RWPE2 (cell line): Measurements from ENCODE around the gene TENM4.

Experiments
- ATAC-seq: fragments of 200-7000 bp; cut with Tn5 transposase; 3 replicates; pipeline ENCODE4 v1.9.1; 2021; ENCODE audit warnings: low read depth
- DNase-seq: peaks from one replicate; pipeline ENCODE4 v3.0.0-alpha.2; 2020; ENCODE audit warnings: low spot score
- H3K27ac ChIP-seq: fragments of 450-650 bp; 2 replicates; pipeline ENCODE4 v1.5.1; 2017; ENCODE audit warnings: mild to moderate bottlenecking; ENCODE audit not compliant: poor library complexity, severe bottlenecking
- H3K27me3 ChIP-seq: fragments of 250-450 bp; sonication (Bioruptor Pico); 2 replicates; pipeline ENCODE4 v1.5.1; 2021; ENCODE audit warnings: mild to moderate bottlenecking, moderate library complexity; ENCODE audit not compliant: insufficient read depth, poor library complexity, severe bottlenecking
- H3K36me3 ChIP-seq: fragments of 250-450 bp; sonication (Bioruptor Pico); 2 replicates; pipeline ENCODE4 v1.5.1; 2020; ENCODE audit warnings: low read depth, mild to moderate bottlenecking, moderate library complexity
- H3K4me1 ChIP-seq: fragments of 250-450 bp; sonication (Bioruptor Pico); 2 replicates; pipeline ENCODE4 v1.5.1; 2021; ENCODE audit warnings: mild to moderate bottlenecking, moderate library complexity; ENCODE audit not compliant: insufficient read depth, poor library complexity, severe bottlenecking
- H3K4me3 ChIP-seq: fragments of 250-450 bp; sonication (Bioruptor Pico); 2 replicates; pipeline ENCODE4 v1.5.1; 2021; ENCODE audit warnings: mild to moderate bottlenecking, moderate library complexity; ENCODE audit not compliant: severe bottlenecking
- H3K9me3 ChIP-seq: fragments of 250-450 bp; sonication (Bioruptor Pico); 2 replicates; pipeline ENCODE4 v1.5.1; 2021; ENCODE audit warnings: mild to moderate bottlenecking, moderate library complexity; ENCODE audit not compliant: severe bottlenecking
- TF ChIP-seq, protein P1 (sequence below): fragments of 450-650 bp; IDR thresholded peaks from one replicate; pipeline ENCODE4 v1.5.1; 2017; ENCODE audit warnings: mild to moderate bottlenecking, moderate library complexity; ENCODE audit not compliant: poor library complexity, severe bottlenecking

Gene TENM4

DNA sequence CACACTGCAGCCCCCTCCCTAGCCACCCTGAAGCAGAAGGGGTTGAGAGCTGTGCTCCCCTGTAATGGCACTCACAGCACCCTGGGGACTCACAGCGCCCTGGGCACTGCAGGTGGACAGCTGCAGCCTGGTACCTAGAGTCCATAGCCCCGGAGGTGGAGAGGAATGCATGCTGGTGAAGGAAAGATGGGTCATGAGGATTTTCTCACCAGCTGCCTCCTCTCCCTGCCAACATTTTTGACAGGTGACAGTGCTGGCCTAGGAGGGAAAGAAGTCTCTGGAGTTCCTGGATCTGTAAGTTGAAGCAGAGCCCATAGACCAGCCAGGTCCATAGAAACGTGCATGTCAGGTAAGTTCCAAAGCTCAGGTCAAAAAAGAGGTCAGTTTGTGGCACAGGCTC is 330.5 kb downstream of the TENM4 start:
- ATAC-seq (no peak), DNase-seq (no peak)
- Histone ChIP-seq H3K9me3 (no peaks in the 10 kb centered on the region), H3K36me3 (no peaks in the 10 kb centered on the region), H3K4me3 (no peak overlapping the region), H3K4me1 (no peaks in the 10 kb centered on the region), H3K27me3 (no peaks in the 10 kb centered on the region), H3K27ac (no peak overlapping the region)
- TF ChIP-seq, protein P1, sequence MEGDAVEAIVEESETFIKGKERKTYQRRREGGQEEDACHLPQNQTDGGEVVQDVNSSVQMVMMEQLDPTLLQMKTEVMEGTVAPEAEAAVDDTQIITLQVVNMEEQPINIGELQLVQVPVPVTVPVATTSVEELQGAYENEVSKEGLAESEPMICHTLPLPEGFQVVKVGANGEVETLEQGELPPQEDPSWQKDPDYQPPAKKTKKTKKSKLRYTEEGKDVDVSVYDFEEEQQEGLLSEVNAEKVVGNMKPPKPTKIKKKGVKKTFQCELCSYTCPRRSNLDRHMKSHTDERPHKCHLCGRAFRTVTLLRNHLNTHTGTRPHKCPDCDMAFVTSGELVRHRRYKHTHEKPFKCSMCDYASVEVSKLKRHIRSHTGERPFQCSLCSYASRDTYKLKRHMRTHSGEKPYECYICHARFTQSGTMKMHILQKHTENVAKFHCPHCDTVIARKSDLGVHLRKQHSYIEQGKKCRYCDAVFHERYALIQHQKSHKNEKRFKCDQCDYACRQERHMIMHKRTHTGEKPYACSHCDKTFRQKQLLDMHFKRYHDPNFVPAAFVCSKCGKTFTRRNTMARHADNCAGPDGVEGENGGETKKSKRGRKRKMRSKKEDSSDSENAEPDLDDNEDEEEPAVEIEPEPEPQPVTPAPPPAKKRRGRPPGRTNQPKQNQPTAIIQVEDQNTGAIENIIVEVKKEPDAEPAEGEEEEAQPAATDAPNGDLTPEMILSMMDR = no peak

DNA sequence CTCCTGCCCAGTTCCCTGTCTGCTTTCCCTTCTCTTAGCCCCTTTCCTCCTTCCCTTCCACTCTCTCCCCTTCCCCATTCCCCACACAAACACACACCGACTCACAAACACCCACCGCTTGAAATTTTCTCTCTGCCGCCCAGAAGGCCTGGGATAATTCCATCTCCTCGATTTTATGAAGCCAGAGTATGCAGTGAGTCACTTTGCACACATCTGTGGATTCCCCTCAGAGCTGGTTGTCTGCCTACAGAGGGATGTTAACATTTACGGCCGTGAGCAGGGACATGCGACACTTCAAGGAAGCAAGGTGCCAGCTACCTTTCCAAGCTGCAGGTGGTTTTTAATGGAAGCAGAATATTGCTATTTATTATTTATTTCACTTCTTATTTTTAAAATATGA is 332.0 kb downstream of the TENM4 start:
- no peak overlapping the region for H3K27ac ChIP-seq
- TF ChIP-seq, protein P1 = no peak
- ATAC-seq = no peak
- no peaks in the 10 kb centered on the region for H3K4me1 ChIP-seq
- H3K36me3 ChIP-seq = no peaks in the 10 kb centered on the region
- H3K4me3 ChIP-seq = no peak overlapping the region
- no peaks in the 10 kb centered on the region for H3K9me3 ChIP-seq
- no peaks in the 10 kb centered on the region for H3K27me3 ChIP-seq
- DNase-seq = no peak

DNA sequence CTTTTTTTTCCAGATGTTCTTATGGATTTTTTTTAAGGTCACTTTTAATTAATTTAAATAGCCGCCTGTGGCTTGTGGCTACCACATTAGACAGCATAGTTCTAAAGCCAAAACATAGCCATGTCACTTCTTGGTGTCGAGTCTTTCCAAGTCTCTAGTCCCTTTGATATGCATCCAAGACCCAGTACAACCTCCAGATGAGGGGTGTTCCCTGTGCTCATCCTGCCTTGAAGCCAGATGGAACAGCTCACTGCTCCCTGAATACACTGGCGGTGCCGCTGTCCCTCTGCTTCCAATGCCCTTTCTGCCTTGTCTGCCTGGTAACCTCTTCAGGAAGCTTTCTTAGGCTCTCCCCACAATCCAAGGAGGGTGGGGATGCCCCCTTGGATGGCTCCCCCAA is 338.0 kb downstream of the TENM4 start:
- Histone ChIP-seq H3K27ac (no peak overlapping the region), H3K27me3 (no peaks in the 10 kb centered on the region), H3K4me3 (no peak overlapping the region), H3K9me3 (no peaks in the 10 kb centered on the region), H3K4me1 (no peaks in the 10 kb centered on the region), H3K36me3 (no peaks in the 10 kb centered on the region)
- DNase-seq (no peak), ATAC-seq (no peak)
- TF ChIP-seq, protein P1 = no peak

DNA sequence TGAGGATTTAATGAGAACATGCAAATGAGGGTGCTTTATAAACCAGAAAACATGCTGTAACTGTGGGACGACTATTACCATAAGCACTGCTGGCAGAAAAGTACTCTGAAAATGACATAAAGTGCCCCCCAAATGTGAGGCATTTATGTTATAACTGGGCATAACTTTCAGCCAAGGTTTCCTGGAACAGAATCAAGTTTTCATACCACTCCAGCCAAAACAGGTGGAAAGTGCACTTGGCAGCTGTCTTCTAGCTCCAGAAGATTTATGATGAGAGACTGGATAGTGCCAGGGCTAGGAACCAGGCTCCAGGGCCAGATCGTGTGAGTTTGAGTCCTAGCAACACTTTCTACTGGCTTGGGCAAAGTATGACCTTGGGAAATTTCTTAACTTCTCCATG is 339.2 kb downstream of the TENM4 start:
- ATAC-seq = no peak
- DNase-seq = no peak
- Histone ChIP-seq H3K27ac (no peak overlapping the region), H3K4me1 (no peaks in the 10 kb centered on the region), H3K36me3 (no peaks in the 10 kb centered on the region), H3K27me3 (no peaks in the 10 kb centered on the region), H3K4me3 (no peak overlapping the region), H3K9me3 (no peaks in the 10 kb centered on the region)
- TF ChIP-seq, protein P1 = no peak

DNA sequence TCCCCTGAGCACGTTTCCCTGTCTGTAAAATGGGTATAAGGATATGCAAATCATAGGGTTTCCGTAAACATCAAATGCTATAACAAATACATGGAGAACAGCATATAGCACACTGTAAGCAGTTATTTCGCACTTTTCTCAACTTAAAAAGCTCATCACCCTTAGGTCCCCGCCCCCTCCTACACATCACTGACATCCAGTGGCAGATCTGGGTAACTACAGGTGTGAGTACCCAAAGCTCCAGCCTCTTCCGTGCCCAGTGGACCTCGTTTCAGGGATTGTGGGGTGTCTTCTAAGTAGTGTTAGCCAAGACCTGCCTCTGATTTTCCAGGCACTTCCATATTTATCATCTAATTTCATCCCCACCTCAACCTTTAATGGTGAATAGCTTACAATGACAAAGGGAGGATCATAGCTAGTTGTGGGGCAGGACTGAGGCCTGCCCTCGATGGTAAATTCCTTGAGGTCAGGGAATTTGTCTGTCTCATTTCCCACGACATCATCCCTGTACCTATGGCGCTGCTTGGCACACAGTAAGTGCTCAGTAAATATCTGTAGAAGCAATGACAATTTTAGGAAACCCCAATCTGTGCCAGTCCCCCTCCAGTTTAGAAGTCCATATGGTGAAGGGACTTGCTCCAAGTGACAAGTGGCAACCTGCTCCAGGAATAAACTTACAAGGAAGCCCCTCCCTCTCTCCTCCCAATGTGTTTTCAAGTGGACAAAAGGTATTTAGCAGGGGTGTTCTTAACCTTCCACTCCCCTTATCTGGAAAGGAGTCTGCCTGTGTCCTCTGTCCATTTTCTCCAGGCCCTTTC is 340.5 kb downstream of the TENM4 start:
- ATAC-seq = peak; percentile 74
- TF ChIP-seq, protein P1 = peak; percentile 71
- no peak overlapping the region for H3K27ac ChIP-seq

More for the DNA sequence above, 340.5 kb downstream of the TENM4 start:
- H3K4me3 ChIP-seq = no peak overlapping the region
- H3K4me1 ChIP-seq = no peaks in the 10 kb centered on the region
- no peaks in the 10 kb centered on the region for H3K27me3 ChIP-seq
- H3K9me3 ChIP-seq = no peaks in the 10 kb centered on the region
- H3K36me3 ChIP-seq = no peaks in the 10 kb centered on the region
- DNase-seq = no peak
